Measurements from ENCODE around the gene GLYR1.
"Not testable (repeated sequence)": the region's sequence is repeated elsewhere in the genome, so short reads cannot be mapped to it uniquely, and the experiment has no call there.

Gene GLYR1

DNA sequence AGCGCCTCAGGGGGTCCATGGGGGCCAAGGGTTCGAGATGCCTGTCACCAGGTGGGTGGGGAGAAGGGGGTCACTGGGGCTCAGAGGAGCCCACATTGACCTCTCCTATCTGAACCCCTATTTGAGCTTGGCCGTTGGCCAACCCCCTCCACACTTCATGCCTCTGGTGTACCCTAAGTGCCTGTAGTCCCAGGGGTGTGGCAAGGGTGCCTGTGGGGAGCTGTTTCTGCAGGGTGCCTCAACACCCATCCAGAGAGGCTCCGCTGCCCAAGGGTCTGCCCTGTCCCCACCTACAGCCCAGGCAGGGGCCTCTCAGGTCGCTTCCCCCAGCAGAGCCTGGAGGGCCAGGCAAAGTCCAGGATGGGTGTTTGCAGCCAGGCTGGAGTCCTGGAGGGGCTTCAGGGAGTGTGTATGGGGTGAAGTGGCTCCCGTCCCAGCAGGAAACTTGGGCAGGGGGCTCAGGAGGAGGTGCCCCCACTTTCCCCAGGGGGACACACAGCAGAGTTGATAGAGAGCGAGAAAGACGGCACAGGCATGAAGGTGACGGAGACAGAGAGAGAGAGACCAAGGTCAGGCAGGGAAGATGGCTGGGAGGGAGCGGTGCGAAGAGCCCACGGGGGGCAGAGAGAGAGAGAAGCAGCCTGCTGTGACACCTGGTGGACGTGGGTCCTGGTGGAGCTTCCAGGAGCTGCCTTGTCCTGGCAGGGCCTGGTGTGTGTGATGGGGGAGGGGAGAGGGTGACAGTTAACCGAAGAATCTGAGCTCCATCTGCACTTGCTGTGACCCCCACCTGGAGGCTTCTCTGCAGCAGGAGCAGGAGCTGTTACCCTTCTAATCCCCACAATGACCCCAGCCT is 59.2 kb downstream of the GLYR1 start, which contains the start of gene SEPTIN12:
TSS of gene SEPTIN12 (minus strand) at position 719 of the 856 bp plus-strand sequence. CDS start at position 19, 700 bp downstream.
- no peak for DNase-seq (ENCODE audit: low spot score)

- no peak for DNase-seq (ENCODE audit: low spot score)
Observed at GRCh38 chr16:4787068-4787467, 60.0 kb downstream of the GLYR1 start.

GRCh38 chr16:4785758-4786433 is 61.2 kb downstream of the GLYR1 start:
- no peak for DNase-seq (ENCODE audit: low spot score)

DNA sequence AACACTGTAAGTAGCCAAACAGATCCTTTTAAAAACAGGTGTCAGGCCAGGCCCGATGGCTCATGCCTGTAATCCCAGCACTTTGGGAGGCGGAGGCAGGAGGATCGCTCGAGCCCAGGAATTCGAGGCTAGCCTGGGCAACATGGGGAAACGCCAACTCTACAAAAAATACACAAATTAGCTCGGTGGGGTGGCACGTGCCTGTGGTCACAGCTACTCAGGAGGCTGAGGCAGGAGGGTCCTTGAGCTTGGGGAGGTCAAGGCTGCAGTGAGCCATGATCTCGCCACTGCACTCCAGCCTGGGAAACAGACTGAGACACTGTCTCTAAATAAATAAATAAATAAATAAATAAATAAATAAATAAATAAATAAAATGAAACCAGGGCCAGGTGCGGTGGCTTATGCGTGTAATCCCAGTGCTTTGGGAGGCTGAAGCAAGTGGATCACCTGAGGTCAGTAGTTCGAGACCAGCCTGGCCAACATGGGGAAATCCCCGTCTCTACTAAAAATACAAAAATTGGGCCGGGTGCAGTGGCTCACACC is 62.6 kb downstream of the GLYR1 start:
- not testable (repeated sequence) for DNase-seq (ENCODE audit: low spot score)

- no peak for DNase-seq (ENCODE audit: low spot score)
Observed at GRCh38 chr16:4783951-4784336, 63.1 kb downstream of the GLYR1 start.

DNA sequence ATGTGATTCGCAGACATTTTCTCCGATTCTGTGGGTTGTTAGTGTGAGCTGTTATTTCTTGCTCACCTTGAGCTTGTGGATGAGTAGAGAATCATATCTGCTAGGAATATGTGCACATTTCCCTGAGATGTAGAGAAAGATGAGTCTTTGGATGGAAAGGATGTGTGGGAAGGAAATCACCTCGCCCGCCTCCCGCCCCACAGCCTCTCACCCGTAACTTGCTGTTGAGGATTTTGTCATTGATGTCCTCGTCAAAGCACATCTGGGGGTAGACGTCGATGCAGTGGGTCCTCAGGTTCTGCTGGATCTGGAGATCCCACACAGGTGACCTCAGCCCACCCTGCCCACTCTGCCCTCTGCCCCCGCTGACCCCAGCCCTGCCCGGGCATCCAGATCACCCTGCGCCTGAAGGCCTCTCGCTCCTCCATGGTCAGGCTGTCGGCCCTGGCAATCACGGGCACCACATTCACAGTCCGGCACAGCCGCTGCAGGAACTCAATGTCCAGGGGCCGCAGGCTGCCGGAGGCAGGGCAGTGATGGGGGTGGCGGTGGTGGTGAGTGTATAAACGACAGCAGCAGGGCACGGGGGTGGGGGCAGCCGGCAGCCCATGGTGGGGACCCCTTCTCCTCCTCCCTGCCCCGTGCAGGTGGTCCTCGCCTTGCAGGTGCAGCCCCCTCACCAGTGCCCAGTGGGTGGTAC is 63.7 kb downstream of the GLYR1 start:
- DNase-seq (ENCODE audit: low spot score), result no peak

- no peak for DNase-seq (ENCODE audit: low spot score)
Observed at GRCh38 chr16:4780235-4780634, 66.9 kb downstream of the GLYR1 start.

- DNase-seq (ENCODE audit: low spot score), result no peak
Observed at GRCh38 chr16:4778050-4778392, 69.1 kb downstream of the GLYR1 start.

DNA sequence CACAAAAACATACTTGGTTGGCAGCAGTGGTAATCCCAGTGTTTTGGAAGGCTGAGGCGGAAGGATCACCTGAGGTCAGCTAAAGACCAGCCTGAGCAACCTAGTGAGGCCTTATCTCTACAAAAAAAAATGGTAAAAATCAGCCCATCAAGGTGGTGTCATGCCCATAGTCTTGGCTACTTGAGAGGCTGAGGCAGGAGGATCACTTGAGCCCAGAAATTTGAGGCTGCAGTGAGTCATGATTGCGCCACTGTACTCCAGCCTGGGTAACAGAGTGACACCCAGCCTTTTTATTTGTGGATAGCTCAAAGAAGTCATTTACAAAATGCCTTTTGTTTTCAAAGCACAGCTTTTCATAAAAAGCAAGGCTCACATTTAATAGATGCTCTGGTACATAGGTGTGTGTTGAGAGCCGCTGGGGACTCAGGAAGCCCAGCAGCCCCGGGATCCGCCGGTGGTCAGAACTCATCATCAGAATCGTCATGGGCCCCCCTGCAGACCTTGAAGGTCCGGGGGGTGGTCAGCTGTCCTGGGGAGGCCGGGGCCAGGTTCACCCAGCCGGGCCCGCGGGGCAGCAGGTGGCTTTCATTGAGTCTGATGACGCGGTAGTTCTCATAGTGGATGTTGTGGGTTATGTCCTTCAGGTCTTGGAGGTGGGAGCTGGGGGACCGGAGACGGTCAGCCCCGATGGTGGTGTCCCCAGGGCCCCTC is 69.6 kb downstream of the GLYR1 start:
- DNase-seq (ENCODE audit: low spot score), result no peak

DNA sequence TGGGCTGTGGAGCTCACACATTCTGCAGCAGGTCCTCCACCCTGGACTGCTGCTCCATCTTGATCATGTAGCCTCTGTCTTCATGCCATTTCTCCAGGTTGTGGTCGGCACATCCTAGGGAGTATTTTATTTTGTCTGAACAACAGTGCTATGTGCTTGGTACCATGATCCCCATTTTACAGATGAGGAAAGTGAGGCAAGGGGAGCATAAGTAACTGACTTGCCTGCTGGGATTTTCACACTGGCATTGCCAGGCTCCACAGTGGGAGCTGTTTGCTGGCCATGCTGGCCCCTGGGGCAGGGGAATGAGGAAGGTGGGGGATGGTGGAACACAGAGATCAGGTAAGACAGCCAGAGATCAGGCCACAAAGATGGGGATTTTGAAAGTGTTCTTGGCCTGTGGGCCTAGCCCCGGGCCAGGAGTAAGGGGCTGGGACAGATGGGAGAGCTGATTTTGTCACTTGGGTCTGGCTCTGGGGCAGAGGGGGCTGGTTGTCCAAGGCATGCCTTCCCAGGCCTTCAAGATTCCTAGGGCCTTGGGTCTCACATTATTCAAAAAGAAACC is 70.9 kb downstream of the GLYR1 start:
- DNase-seq (ENCODE audit: low spot score), result no peak

GRCh38 chr16:4775005-4775404 is 72.1 kb downstream of the GLYR1 start:
- DNase-seq (ENCODE audit: low spot score), result no peak

DNA sequence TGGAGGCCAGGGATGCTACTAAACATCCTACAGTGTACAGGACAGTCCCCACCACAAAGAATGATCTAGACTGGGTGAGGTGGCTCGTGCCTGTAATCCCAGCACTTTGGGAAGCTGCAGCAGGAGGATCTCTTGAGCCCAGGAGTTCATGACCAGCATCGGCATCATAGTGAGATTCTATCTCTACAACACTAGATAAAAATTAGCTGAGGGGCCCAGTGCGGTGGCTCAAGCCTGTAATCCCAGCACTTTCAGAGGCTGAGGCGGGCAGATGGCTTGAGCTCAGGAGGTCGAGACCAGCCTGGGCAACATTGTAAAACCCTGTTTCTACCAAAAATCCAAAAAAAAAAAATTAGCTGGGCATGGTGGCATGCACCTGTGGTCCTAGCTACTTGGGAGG is 74.7 kb downstream of the GLYR1 start:
- DNase-seq (ENCODE audit: low spot score), result no peak

DNA sequence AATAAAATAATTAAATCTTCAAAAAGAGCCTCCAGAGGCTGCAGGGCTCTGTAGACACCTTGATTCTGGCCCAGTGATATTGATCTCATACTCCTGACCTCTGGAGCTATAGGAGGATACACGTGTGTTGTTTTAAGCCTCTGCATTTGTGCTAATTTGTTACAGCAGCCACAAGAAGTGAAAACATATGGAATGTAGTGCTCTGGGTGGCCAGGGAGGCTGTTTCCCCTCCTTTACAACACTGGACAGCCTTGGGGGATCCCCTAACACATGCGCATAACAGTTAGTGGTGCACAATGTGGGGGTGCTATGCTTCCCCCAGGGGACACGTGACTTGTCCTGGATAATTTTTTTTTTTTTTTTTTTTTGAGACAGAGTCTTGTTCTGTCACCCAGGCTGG is 75.4 kb downstream of the GLYR1 start:
- no peak for DNase-seq (ENCODE audit: low spot score)

GRCh38 chr16:4769306-4769638 is 77.8 kb downstream of the GLYR1 start:
- DNase-seq (ENCODE audit: low spot score), result no peak

DNA sequence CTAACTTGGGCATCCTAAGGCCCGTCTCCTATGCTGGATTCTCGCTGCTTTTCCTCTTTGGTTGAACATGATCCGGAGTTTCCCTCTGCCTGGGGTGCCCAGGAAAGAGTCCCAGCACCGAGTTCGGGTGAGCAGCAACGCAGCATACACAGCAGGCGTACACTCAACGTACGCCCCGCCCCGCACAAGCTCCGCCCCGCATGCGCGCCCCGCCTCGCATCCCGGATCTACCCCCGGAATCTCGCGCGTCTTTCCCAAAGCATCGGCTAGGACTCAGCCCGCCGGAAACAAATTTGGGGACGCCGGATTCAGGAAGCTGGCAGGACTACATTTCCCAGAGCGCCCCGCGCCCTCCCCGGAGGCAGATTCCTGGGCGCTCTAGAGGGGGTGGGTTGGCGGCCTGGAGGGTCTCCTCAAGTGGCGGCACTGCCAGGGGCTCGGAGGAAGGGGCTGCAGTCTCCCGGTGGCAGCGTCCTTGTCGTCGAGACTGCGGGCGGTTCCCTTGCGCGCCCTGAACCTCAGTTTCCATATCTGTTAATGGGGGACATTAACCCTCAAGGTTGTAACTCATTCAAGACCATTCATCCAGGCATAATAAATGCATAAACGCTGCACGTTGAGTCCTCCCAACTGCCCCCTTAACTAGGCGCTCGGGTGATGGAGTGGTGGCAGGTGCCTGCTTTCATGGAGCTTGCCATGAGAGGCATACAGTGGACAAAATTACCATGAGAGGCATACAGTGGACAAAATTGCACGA is 78.4 kb downstream of the GLYR1 start:
- DNase-seq (ENCODE audit: low spot score), result peak; percentile 98

DNA sequence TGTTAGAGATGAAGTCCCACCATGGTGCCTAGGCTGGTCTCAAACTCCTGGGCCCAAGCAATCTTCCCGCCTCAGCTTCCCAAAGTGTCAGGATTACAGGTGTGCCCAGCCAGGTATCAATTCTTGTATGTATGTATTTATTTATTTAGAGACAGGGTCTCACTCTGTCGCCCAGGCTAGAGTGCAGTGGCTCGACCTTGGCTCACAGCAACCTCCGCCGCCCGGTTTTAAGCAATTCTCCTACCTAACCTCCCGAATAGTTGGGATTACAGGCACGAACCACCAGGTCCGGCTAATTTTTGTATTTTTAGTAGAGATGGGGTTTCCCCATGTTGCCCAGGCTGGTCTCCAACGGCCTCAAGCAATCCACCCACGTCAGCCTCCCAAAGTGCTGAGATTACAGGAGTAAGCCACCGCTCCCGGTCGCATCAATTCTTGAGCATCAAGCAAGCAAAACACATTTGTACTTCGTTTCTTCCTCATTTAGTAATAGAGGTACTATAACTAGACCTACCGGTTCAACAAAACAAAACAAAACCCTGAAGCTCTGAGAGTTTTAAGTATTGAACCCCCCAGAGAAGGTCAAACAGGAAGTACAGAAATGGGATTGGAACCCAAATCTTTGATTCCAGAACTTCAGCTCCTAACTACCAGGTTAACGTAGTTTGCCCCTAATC is 79.1 kb downstream of the GLYR1 start:
- DNase-seq (ENCODE audit: low spot score), result no peak

DNA sequence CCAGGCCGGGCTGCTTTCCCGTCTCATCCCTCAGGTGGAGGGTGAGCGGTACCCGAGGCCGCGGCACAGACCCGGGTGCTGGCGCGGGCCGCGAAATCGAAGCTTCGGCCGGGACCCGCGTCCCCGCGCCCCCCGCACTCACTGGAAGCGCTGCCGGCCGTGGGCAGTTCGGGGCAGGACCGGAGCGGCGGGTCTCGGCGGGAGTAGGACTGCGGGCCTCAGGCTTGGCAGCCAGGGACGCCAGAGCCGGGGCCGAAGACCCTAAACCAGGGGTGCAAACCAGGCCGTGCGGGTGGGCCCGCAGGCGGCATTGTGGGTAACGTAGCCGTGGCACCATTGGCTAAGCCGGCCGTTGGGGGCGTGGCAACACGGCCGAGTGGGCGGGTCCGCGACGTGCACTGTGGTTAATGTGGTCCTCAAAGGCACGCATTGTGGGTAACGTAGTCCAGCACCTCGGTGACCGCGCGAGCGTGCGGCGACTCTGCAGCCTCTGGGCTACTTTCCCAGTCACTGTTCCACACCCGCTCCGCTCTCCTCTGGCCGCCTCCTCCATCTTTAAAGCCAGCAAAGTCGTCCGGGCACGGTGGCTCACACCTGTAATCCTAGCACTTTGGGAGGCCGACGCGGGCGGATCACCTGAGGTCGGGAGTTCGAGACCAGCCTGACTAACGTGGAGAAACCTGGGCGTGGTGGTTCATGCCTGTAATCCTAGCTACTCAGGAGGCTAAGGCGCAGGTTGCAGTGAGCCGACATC is 80.0 kb downstream of the GLYR1 start, which contains the start of gene ZNF500:
TSS of gene ZNF500 (minus strand) at position 288 of the 754 bp plus-strand sequence. CDS start 1,184 bp downstream, outside the sequence.
- peak; percentile 98 for DNase-seq (ENCODE audit: low spot score)

DNA sequence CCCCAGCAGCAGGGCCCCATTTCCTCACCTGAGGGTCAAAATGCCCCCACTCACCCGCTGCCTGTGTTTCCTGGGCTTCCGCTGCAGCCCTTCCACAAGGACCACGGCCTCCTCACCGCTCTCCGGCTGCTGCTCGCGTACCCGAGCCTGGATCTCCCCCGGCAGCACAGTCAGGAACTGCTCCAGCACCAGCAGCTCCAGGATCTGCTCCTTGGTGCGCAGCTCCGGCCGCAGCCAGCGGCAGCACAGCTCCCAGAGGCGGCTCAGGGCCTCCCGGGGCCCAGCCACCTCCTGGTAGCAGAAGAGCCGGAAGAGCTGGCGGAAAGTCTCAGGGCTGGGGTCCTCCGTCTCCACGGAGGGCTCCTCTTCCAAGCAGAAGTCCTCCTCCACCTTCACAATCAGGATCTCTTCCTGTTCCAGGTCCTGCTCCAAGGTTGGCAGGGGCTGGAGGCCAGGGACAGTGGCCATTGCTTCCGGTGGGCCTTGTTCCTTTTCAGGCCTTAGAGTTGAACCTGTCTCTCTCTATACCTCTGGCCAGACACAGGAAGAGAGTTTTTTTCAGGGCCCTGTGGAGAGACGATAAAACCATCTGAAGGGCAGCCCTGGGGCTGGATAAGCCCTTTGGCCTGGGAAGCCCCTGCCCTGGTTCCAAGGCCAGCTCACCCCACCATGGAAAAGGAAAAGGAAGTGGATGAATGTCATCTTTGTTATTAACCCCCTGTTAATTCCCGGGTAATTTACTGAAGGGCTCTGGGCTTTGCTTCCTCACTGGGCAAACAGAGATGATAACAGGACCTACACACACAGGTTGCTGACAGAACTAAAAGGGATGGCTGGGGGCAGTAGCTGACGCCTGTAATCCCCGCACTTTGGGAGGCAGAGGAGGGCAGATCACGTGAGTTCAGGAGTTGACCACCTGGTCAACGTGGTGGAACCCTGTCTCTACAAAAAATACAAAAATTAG is 81.3 kb downstream of the GLYR1 start:
- DNase-seq (ENCODE audit: low spot score), result no peak
